Epithelial cell of esophagus (primary cell): ENCODE results near the gene SORCS2.

Experiments
- DNase-seq: peaks from one replicate; pipeline ENCODE4 v3.0.0; 2010; ENCODE audit warnings: low read depth
- H3K4me3 ChIP-seq: 2 replicates; pipeline ENCODE4 v1.5.1; 2011; ENCODE audit warnings: mild to moderate bottlenecking, low read length, control low read depth
- CTCF ChIP-seq: IDR thresholded peaks from 2 replicates; pipeline ENCODE4 v1.5.1; 2011; ENCODE audit warnings: low read depth, mild to moderate bottlenecking, low read length, control low read depth, inconsistent platforms; ENCODE audit not compliant: insufficient read depth; ENCODE audit errors: missing control alignments

The SORCS2 gene

GRCh38 chr4:7711307-7711963, 519.1 kb downstream of the SORCS2 start:
- DNase-seq = no peak
- H3K4me3 ChIP-seq = no peak overlapping the region
- TF ChIP-seq CTCF = no peak

DNA sequence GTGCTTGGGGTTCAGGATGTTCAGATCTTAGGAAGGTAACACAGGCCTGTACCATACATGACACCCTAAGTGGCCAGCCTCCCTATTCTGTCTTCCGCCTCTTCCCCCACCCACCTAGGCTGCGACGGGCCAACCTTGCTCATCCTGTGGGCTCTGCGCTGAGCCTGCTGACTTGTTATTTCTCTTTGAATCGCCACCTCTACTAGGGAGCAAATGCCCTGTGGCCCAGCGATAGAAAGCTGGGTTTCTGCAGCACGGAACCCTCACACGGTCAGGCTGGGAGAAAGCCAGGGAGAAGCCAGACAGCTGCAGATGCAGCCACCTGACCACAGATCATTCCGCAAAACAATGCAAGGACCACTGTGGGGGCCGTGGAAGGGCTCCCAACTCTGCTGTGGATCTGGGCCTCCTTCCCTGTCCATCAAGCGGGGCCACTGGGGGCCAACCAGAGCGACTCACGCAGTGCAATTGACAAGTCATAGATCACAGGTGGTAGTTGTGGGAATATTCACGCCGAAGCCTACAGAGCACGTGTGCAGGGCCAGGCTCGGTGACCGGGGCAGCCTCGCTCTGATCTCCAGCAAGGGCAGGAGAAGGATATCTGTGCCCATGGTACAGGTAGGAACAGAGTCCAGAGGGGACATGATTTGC, 519.8 kb downstream of the SORCS2 start:
- H3K4me3 ChIP-seq = no peak overlapping the region
- DNase-seq = no peak
- no peak for TF ChIP-seq CTCF

GRCh38 chr4:7713757-7714156, 521.4 kb downstream of the SORCS2 start:
- no peak for TF ChIP-seq CTCF
- no peak for DNase-seq
- no peak overlapping the region for H3K4me3 ChIP-seq

- DNase-seq = no peak
- no peak overlapping the region for H3K4me3 ChIP-seq
- no peak for TF ChIP-seq CTCF
These were observed 521.8 kb downstream of the SORCS2 start for GRCh38 chr4:7714176-7714575.

DNA sequence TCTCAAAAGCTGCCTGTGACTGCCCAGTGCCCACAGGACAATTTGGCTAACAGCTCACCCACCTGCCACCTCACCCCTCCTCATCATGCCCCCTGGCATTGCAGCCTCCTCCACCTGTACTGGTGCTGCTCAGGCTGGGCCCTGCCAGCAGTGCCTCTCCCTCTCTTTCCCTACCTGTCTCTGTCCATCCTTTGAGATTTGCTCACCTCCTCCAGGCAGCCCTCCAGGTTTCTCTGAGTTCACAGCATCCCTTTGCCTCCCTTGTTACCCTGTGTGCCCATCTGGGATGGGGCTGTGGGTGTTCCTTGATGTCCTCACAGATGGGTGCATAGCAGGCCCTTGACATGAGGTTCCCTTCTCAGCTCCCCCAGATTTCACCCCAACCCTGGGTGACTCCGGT, 522.4 kb downstream of the SORCS2 start:
- TF ChIP-seq CTCF = no peak

DNA sequence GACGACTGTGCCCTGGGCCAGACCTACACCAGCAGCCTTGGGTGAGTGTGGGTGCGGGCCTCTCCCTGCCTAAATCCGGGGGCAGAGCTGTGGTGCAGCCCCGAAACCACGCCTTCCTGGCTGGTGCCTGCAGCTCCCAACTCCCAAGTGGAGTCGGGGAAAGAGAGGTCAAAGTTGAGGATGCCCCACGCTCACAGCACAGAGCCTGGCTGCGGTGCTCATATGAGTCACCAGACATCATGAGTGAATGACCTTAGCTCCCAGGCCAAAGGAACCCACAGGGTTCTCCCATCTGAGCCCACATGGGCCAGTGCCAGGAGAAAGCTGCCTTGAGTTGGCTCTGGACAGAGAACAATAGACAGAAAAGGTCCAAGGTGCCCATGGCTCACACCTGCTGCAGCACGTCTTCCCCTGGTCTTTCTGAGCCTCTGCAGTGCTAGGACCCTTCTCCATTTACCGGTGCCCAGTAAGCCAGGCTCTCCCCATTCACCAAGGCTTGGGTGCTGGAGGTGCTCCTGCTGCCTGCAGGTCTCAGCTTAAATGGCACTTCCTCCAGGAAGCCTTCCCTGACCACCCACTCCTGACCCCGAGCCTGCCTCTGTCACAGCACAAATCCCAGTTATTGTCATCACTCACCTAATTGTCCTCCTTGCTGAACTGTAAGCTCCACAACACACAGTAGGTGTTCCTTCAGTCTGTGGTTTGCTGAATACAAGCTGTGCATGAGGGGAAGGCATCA, 523.1 kb downstream of the SORCS2 start:
- no peak for DNase-seq
- no peak overlapping the region for H3K4me3 ChIP-seq
- TF ChIP-seq CTCF = no peak

More for the DNA sequence above, 522.4 kb downstream of the SORCS2 start:
- H3K4me3 ChIP-seq = no peak overlapping the region
- DNase-seq = no peak
